Measurements from ENCODE around the gene TNKS2.

Gene TNKS2

GRCh38 chr10:91782539-91782938, 15.7 kb upstream of the TNKS2 start:
- no peak for DNase-seq (ENCODE audit: low read depth in 1 of 2, low spot score in 1 of 2)
- TF ChIP-seq REST (IDR thresholded peaks at IDR 0.05; ENCODE audit: insufficient replicate concordance, low read depth) (no peak), GABPA (IDR thresholded peaks at IDR 0.05; ENCODE audit: low read depth) (no peak), CTCF (IDR thresholded peaks at IDR 0.05; ENCODE audit: insufficient read depth, low read length) (no peak), SPI1 (IDR thresholded peaks at IDR 0.05; ENCODE audit: borderline replicate concordance, low read depth) (peak; percentile 59; the same call in 1 of the 2 replicates)
- Histone ChIP-seq H3K27ac (replicated peaks) (no peak overlapping the region), H3K27me3 (ENCODE audit: insufficient read depth, poor library complexity, severe bottlenecking) (peaks cover 2% of the 10 kb centered on the region), H3K4me3 (replicated peaks; ENCODE audit: insufficient read depth, low read length) (no peak overlapping the region)

GRCh38 chr10:91785830-91786229, 12.4 kb upstream of the TNKS2 start:
- Histone ChIP-seq H3K27me3 (ENCODE audit: insufficient read depth, poor library complexity, severe bottlenecking) (no peaks in the 10 kb centered on the region), H3K4me3 (replicated peaks; ENCODE audit: insufficient read depth, low read length) (no peak overlapping the region), H3K27ac (replicated peaks) (no peak overlapping the region)
- no peak for DNase-seq (ENCODE audit: low read depth in 1 of 2, low spot score in 1 of 2)
- TF ChIP-seq REST (IDR thresholded peaks at IDR 0.05; ENCODE audit: insufficient replicate concordance, low read depth) (no peak), CTCF (IDR thresholded peaks at IDR 0.05; ENCODE audit: insufficient read depth, low read length) (no peak), GABPA (IDR thresholded peaks at IDR 0.05; ENCODE audit: low read depth) (no peak), POLR2AphosphoS5 (IDR thresholded peaks at IDR 0.05; ENCODE audit: low read depth) (no peak), SPI1 (IDR thresholded peaks at IDR 0.05; ENCODE audit: borderline replicate concordance, low read depth) (no peak)

- H3K27me3 ChIP-seq (ENCODE audit: insufficient read depth, poor library complexity, severe bottlenecking): no peaks in the 10 kb centered on the region
- TF ChIP-seq REST (IDR thresholded peaks at IDR 0.05; ENCODE audit: insufficient replicate concordance, low read depth) (no peak), POLR2AphosphoS5 (IDR thresholded peaks at IDR 0.05; ENCODE audit: low read depth) (no peak), GABPA (IDR thresholded peaks at IDR 0.05; ENCODE audit: low read depth) (no peak), SPI1 (IDR thresholded peaks at IDR 0.05; ENCODE audit: borderline replicate concordance, low read depth) (no peak), CTCF (IDR thresholded peaks at IDR 0.05; ENCODE audit: insufficient read depth, low read length) (no peak)
- no peak overlapping the region for H3K4me3 ChIP-seq (replicated peaks; ENCODE audit: insufficient read depth, low read length)
- no peak for DNase-seq (ENCODE audit: low read depth in 1 of 2, low spot score in 1 of 2)
- no peak overlapping the region for H3K27ac ChIP-seq (replicated peaks)
Measured at GRCh38 chr10:91787258-91787657, 11.0 kb upstream of the TNKS2 start.

Data from HL-60 (cell line).